Activated B cell treated with CpG ODN at 0.5 μM for 24 hours (primary cell): ENCODE data around the gene LCE3D. TPM values are rescaled to one million over a fixed set of nuclear protein-coding genes. Genes with fewer than 3 reads are reported as not detected.

Source experiments
- ATAC-seq: fragments of 200-7000 bp; cut with Tn5 transposase; one replicate; pipeline ENCODE4 v1.10.0; 2021; ENCODE audit warnings: low read depth, mild to moderate bottlenecking, moderate library complexity
- CTCF ChIA-PET: fragments of 350-600 bp; sonication (Branson Sonifier 250); formaldehyde crosslinking; loops from one replicate; lab custom pipeline; 2021; ENCODE audit warnings: antibody characterized with exemption; lab: Charles Lee
- POLR2A ChIA-PET: fragments of 350-600 bp; sonication (Branson Sonifier 250); formaldehyde crosslinking; loops from one replicate; lab custom pipeline; 2021; ENCODE audit warnings: antibody characterized with exemption; lab: Charles Lee
- DNase-seq: peaks from one replicate; pipeline ENCODE4 v3.0.0; 2022
- H3K27ac Mint-ChIP-seq: one replicate; pipeline ENCODE4 v1.8.0; 2020; ENCODE audit warnings: mixed read lengths
- H3K27me3 Mint-ChIP-seq: one replicate; pipeline ENCODE4 v1.8.0; 2021; ENCODE audit warnings: mixed read lengths
- H3K36me3 Mint-ChIP-seq: one replicate; pipeline ENCODE4 v1.8.0; 2021; ENCODE audit warnings: low read depth, mixed read lengths
- H3K4me1 Mint-ChIP-seq: one replicate; pipeline ENCODE4 v1.8.0; 2021; ENCODE audit warnings: mixed read lengths
- H3K4me3 Mint-ChIP-seq: one replicate; pipeline ENCODE4 v1.8.0; 2020; ENCODE audit warnings: mild to moderate bottlenecking, mixed read lengths
- H3K9me3 Mint-ChIP-seq: one replicate; pipeline ENCODE4 v1.8.0; 2020; ENCODE audit warnings: mixed read lengths
- intact Hi-C: fragments of 100-400 bp; cut with micrococcal nuclease; formaldehyde crosslinking; loops from one replicate; pipeline ENCODE4 v1.15.1; 2024
- total RNA-seq: library from RNA; stranded (reverse); gene quantifications from 2 replicates; pipeline ENCODE4 v1.2.3, GENCODE V29; 2022
- TF ChIP-seq, protein P1 (sequence below): fragments of 200-600 bp; IDR thresholded peaks from one replicate; pipeline ENCODE4 v1.8.0; 2022; ENCODE audit warnings: antibody characterized with exemption, mild to moderate bottlenecking

The LCE3D gene
- total RNA-seq, 1 donor from 2014 or later, result not detected

DNA sequence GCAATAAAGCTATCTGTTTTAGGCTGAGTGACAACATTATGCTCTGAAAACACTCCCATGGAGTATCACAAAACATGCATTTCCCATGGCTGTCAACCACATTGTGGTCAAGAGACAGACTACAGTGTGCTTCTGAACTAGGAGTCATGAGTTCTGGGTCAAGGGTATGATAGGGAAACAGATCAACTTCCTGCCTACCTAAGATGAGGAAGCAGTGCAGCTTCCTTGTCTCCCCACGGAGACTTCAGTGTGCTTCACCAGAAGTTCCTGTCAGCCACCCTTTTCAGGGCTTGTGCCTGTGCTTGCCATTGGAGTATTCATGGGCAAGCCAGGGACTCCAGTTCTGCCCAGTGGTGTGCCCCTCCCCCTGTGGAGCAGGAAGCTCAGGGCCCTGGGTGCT lies 33.6 kb downstream of the LCE3D start:
- CTCF ChIA-PET, result no interaction called here

GRCh38 chr1:152543820-152544219 lies 36.5 kb downstream of the LCE3D start:
- no peaks in the 10 kb centered on the region for H3K4me1 Mint-ChIP-seq
- H3K4me3 Mint-ChIP-seq, result no peak overlapping the region
- ATAC-seq (no peak), DNase-seq (no peak)
- H3K36me3 Mint-ChIP-seq, result no peaks in the 10 kb centered on the region
- ChIA-PET CTCF (no interaction called here), POLR2A (no interaction called here)
- intact Hi-C loops, result no loop called here
- H3K27ac Mint-ChIP-seq, result no peak overlapping the region
- H3K27me3 Mint-ChIP-seq, result peaks cover 10% of the 10 kb centered on the region
- H3K9me3 Mint-ChIP-seq, result no peaks in the 10 kb centered on the region
- TF ChIP-seq, protein P1, sequence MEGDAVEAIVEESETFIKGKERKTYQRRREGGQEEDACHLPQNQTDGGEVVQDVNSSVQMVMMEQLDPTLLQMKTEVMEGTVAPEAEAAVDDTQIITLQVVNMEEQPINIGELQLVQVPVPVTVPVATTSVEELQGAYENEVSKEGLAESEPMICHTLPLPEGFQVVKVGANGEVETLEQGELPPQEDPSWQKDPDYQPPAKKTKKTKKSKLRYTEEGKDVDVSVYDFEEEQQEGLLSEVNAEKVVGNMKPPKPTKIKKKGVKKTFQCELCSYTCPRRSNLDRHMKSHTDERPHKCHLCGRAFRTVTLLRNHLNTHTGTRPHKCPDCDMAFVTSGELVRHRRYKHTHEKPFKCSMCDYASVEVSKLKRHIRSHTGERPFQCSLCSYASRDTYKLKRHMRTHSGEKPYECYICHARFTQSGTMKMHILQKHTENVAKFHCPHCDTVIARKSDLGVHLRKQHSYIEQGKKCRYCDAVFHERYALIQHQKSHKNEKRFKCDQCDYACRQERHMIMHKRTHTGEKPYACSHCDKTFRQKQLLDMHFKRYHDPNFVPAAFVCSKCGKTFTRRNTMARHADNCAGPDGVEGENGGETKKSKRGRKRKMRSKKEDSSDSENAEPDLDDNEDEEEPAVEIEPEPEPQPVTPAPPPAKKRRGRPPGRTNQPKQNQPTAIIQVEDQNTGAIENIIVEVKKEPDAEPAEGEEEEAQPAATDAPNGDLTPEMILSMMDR, result no peak

More for the DNA sequence above, 33.6 kb downstream of the LCE3D start:
- no peak overlapping the region for H3K27ac Mint-ChIP-seq
- no peak for DNase-seq
- no peaks in the 10 kb centered on the region for H3K36me3 Mint-ChIP-seq
- intact Hi-C loops, result no loop called here
- POLR2A ChIA-PET, result no interaction called here
- H3K4me3 Mint-ChIP-seq, result no peak overlapping the region
- no peaks in the 10 kb centered on the region for H3K9me3 Mint-ChIP-seq
- TF ChIP-seq, protein P1, result no peak
- no peak for ATAC-seq
- H3K4me1 Mint-ChIP-seq, result no peaks in the 10 kb centered on the region
- peaks cover 5% of the 10 kb centered on the region for H3K27me3 Mint-ChIP-seq

GRCh38 chr1:152539901-152540300 lies 40.4 kb downstream of the LCE3D start:
- POLR2A ChIA-PET, result no interaction called here
- peaks cover 13% of the 10 kb centered on the region for H3K27me3 Mint-ChIP-seq
- H3K36me3 Mint-ChIP-seq, result no peaks in the 10 kb centered on the region
- no peaks in the 10 kb centered on the region for H3K4me1 Mint-ChIP-seq
- H3K4me3 Mint-ChIP-seq, result no peak overlapping the region
- DNase-seq (no peak), ATAC-seq (no peak)
- CTCF ChIA-PET, result no interaction called here
- no peak overlapping the region for H3K27ac Mint-ChIP-seq
- TF ChIP-seq, protein P1, result no peak
- intact Hi-C loops, result no loop called here
- no peaks in the 10 kb centered on the region for H3K9me3 Mint-ChIP-seq

DNA sequence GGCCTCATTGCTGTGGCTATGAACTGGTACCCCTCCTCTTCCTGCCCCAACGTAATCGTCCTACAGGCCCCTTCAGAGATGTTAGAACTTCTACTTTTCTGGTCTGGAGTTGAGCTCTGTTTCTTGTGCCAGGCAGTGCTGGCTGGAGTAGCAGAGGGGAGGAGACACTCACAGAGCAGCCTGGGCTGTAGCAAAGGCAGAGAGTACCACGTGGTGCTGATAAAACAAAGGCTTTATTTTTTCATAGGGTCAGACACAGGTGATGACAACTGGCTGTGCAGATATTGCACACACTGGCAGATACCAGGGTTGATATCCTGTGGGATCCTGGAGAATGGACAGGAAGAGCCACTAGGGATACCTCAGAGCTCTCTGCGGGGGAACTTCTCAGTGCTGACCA lies 42.8 kb downstream of the LCE3D start:
- no peaks in the 10 kb centered on the region for H3K36me3 Mint-ChIP-seq
- CTCF ChIA-PET, result no interaction called here
- TF ChIP-seq, protein P1, result no peak
- peaks cover 18% of the 10 kb centered on the region for H3K27me3 Mint-ChIP-seq
- DNase-seq (no peak), ATAC-seq (no peak)
- no peaks in the 10 kb centered on the region for H3K9me3 Mint-ChIP-seq
- intact Hi-C loops, result no loop called here
- H3K4me3 Mint-ChIP-seq, result no peak overlapping the region
- POLR2A ChIA-PET, result no interaction called here
- H3K4me1 Mint-ChIP-seq, result no peaks in the 10 kb centered on the region
- no peak overlapping the region for H3K27ac Mint-ChIP-seq

DNA sequence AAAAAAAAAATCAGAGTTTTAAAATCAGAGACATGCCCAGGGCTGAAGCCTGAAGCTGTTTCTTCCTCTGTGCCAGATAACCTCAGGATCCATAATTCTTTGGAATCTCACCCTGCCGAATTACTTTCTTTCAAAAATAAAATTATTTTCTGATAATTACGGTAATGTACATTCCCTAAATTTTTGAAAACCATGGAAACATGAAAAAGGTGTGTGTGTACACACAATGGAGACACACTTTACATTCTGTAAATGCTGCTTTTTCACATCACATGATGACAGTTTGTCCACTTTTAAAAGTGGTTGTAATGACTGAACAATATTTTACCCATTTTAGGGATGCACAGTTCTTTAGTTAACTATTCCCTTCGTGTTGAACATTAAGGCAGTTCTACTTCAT lies 44.5 kb downstream of the LCE3D start:
- DNase-seq (no peak), ATAC-seq (no peak)
- Mint-ChIP-seq H3K27me3 (peaks cover 18% of the 10 kb centered on the region), H3K4me3 (no peak overlapping the region), H3K36me3 (no peaks in the 10 kb centered on the region), H3K9me3 (no peaks in the 10 kb centered on the region), H3K27ac (no peak overlapping the region), H3K4me1 (no peaks in the 10 kb centered on the region)
- CTCF ChIA-PET, result no interaction called here
- intact Hi-C loops, result no loop called here
- POLR2A ChIA-PET, result no interaction called here
- TF ChIP-seq, protein P1, result no peak
